Sigmoid colon (tissue), 7 donors: ENCODE data around the gene HBS1L. TPM values are rescaled to one million over a fixed set of nuclear protein-coding genes. Genes with fewer than 3 reads are reported as not detected.
A peak's percentile ranks its signal among the peaks of the same experiment; 100 is the strongest.

Experiments
- DNase-seq: peaks from one replicate; pipeline ENCODE4 v3.0.0-alpha.2; 2019
- H3K27ac ChIP-seq, 4 donors: fragments of 200-600 bp; sonication (generic); one replicate each; pipeline ENCODE4 v1.5.1; 2016 to 2019; ENCODE audit warnings: mild to moderate bottlenecking in 1 of 4
- H3K27me3 ChIP-seq, 3 donors: fragments of 200-600 bp; sonication (generic); one replicate each; pipeline ENCODE4 v1.5.1; 2019; ENCODE audit warnings: mild to moderate bottlenecking in 1 of 3
- H3K36me3 ChIP-seq, 4 donors: fragments of 200-600 bp; sonication (generic); one replicate each; pipeline ENCODE4 v1.5.1; 2016 to 2019
- H3K4me1 ChIP-seq, 4 donors: fragments of 200-600 bp; sonication (generic); one replicate each; pipeline ENCODE4 v1.5.1; 2017 to 2019
- H3K4me3 ChIP-seq, 4 donors: fragments of 200-600 bp; sonication (generic); one replicate each; pipeline ENCODE4 v1.5.1; 2017 to 2019; ENCODE audit warnings: mild to moderate bottlenecking in 2 of 4, moderate library complexity in 1 of 4
- H3K9me3 ChIP-seq, 4 donors: fragments of 200-600 bp in 3 of 4; sonication (generic) in 3 of 4; one replicate each; pipeline versions ENCODE4 v1.5.1 to v1.6.1; 2013 to 2019
- CTCF ChIP-seq, 4 experiments: fragments of 450-650 bp in 3 of 4; fragments of 200-600 bp in 1 of 4; IDR thresholded peaks; one replicate each; pipeline ENCODE4 v1.5.1; 2016 to 2019; ENCODE audit warnings: antibody characterized with exemption in 4 of 4, mild to moderate bottlenecking in 3 of 4, moderate library complexity in 2 of 4
- EP300 ChIP-seq, 4 donors: sonication (generic); formaldehyde crosslinking; IDR thresholded peaks; one replicate each; pipeline ENCODE4 v1.6.1; 2017; ENCODE audit warnings: antibody characterized with exemption in 4 of 4
- POLR2A ChIP-seq, 2 donors: fragments of 450-650 bp; IDR thresholded peaks; one replicate each; pipeline ENCODE4 v1.6.1; 2016; ENCODE audit warnings: antibody characterized with exemption in 2 of 2, mild to moderate bottlenecking in 2 of 2, moderate library complexity in 2 of 2
- POLR2AphosphoS5 ChIP-seq, 4 donors: sonication (generic); formaldehyde crosslinking; IDR thresholded peaks; one replicate each; pipeline ENCODE4 v1.6.1; 2017; ENCODE audit warnings: antibody characterized with exemption in 4 of 4
- WGBS, 2 donors: extraction: QIAGEN DNeasy Blood & Tissue Kit; methylation state at CpG; one replicate each; pipeline ENCODE4 v1.1.7; 2013; 5-methylcytosine and 5-hydroxymethylcytosine counted together
- intact Hi-C: fragments of 100-400 bp; cut with DNase I; formaldehyde crosslinking; loops from one replicate; pipeline ENCODE4 v1.15.1; 2023
- polyA plus RNA-seq, 3 donors: library from polyadenylated mRNA; stranded (reverse); fragments of 200-250 nt; gene quantifications; one replicate each; pipeline ENCODE4 v1.2.3, GENCODE V29; 2013
- total RNA-seq, 4 donors: library from RNA; depleted of rRNA; stranded (reverse); fragments of >200 nt; gene quantifications; one replicate each; pipeline ENCODE4 v1.1.0, GENCODE V29; 2016
- donor health status: healthy with polysubstance abuse.
- donor health status: Bipolar disorder and iron deficiency.
- donor health status: healthy.

The HBS1L gene
- total and polyA plus RNA-seq, 7 donors = 14.4 to 61.9 (median 37.1) TPM

DNA sequence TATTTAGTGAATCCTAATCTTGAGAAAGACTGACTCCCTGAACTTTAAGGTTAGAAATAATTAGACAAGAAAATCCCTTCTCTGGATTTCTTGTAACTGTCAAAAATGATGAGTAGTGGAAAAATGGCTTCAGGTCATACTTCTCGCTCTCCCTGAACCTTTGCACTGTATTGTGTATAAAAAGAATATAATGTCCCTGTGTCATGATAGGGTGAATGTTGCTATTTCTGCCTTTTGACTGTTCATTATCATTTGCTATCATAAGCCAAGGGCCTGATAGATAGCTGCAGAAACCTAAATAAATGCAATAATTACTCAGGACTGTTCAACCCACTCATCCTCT is 144.1 kb downstream of the HBS1L start:
- H3K27me3 ChIP-seq = no peaks in the 10 kb centered on the region
- no peaks in the 10 kb centered on the region for H3K36me3 ChIP-seq
- no peak for TF ChIP-seq POLR2AphosphoS5 (IDR thresholded peaks at IDR 0.05)
- no peak for TF ChIP-seq EP300 (IDR thresholded peaks at IDR 0.05)
- no peak for TF ChIP-seq POLR2A (IDR thresholded peaks at IDR 0.05)
- no peak for TF ChIP-seq CTCF (IDR thresholded peaks at IDR 0.05)
- H3K27ac ChIP-seq = peak overlapping the region in 1 of 4 donors; percentile 82
- intact Hi-C loops = no loop called here
- H3K4me1 ChIP-seq = peaks cover 0 to 16% (median 5%) of the 10 kb centered on the region in 4 donors
- H3K9me3 ChIP-seq = no peaks in the 10 kb centered on the region
- WGBS, 2 donors = 92 to 93% methylated on average over 1 of the region's 1 CpG
- DNase-seq = no peak
- H3K4me3 ChIP-seq = no peak overlapping the region

Other genes with a start within 250 kb of the HBS1L start
- gene ALDH8A1, start 104.7 kb downstream of the HBS1L start, total RNA-seq = 1 to 10 TPM; 1.1 to 3.8 (median 1.8) TPM
- under 1 TPM in 1 of 3 donors, not detected in 2; 0.58 TPM for gene ALDH8A1, start 104.7 kb downstream of the HBS1L start, polyA plus RNA-seq
- gene MYB, start 126.5 kb upstream of the HBS1L start, total RNA-seq = 1 to 10 TPM in 1 of 4 donors, under 1 TPM in 1, not detected in 2; 0.55 to 1.4 TPM
- gene MYB, start 126.5 kb upstream of the HBS1L start, polyA plus RNA-seq = 10 to 100 TPM; 12.0 to 27.8 (median 22.0) TPM